ENCODE results near the gene RERE.

RERE gene

DNA sequence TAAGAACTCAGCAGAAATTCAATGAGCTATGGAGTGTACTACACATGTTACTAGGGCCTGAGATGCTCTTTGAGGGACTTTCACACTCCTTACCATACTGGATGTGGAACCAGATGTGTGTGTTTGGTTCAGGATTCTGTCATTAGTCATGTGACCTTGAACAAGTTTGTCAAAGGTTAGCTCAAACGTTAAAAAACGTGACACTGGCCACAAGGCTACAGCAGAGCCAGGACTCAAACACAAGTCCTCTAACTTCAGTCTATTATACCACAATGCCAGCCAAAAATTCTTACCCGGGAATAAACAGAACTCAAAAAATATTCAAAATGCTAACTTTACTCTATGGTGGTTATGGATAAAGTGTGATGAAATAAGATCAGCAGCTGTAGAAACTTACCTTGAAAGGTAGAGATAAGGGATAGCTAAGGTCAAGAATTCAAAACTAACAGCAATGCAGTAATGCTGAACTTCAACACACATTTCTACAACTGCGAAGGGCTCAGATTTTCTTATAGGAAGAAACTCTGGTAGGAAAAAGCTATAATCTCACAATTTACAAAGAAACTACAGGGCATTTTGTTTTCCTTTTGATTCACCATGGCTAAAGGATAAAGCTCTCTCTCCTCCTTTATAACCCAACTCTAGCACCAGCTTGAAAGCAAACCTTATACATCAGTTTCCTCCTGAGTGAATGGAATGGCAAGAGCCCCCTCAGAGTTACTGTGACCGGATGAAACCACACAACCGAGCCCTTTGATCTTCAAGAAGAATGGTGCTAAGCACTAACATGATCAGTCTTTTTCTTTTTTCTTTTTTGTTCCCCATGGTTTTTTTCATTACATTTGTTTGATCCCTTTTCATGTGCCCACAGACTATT lies 265.6 kb downstream of the RERE start (continued):
- TF ChIP-seq, protein P1, sequence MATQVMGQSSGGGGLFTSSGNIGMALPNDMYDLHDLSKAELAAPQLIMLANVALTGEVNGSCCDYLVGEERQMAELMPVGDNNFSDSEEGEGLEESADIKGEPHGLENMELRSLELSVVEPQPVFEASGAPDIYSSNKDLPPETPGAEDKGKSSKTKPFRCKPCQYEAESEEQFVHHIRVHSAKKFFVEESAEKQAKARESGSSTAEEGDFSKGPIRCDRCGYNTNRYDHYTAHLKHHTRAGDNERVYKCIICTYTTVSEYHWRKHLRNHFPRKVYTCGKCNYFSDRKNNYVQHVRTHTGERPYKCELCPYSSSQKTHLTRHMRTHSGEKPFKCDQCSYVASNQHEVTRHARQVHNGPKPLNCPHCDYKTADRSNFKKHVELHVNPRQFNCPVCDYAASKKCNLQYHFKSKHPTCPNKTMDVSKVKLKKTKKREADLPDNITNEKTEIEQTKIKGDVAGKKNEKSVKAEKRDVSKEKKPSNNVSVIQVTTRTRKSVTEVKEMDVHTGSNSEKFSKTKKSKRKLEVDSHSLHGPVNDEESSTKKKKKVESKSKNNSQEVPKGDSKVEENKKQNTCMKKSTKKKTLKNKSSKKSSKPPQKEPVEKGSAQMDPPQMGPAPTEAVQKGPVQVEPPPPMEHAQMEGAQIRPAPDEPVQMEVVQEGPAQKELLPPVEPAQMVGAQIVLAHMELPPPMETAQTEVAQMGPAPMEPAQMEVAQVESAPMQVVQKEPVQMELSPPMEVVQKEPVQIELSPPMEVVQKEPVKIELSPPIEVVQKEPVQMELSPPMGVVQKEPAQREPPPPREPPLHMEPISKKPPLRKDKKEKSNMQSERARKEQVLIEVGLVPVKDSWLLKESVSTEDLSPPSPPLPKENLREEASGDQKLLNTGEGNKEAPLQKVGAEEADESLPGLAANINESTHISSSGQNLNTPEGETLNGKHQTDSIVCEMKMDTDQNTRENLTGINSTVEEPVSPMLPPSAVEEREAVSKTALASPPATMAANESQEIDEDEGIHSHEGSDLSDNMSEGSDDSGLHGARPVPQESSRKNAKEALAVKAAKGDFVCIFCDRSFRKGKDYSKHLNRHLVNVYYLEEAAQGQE (tag by site-specific recombination; IDR thresholded peaks at IDR 0.05), result no peak
- no peak for TF ChIP-seq ZNF174 (tag by site-specific recombination; IDR thresholded peaks at IDR 0.05)
- TF ChIP-seq MZF1 (tag by site-specific recombination; IDR thresholded peaks at IDR 0.05; ENCODE audit: borderline replicate concordance), result no peak

DNA sequence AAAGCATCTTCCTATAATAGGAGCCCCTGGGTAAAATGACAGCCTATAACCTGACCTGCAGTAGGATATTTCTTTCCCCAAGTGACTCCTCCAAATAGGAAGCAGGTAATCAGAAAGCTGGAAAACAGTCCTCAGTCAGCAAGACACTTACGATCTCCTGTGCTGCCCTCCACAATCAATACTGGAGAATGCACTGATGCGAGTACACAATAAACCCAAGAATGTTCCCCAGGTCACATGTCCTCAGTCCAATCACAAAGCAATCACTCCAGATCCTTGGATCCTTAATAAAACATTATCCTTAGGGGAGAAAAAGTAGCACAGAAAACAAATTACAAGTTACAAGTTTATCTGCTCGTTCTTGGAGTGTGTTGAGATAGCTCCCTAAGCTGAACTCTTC lies 266.4 kb downstream of the RERE start:
- no peak overlapping the region for H3K27ac ChIP-seq (ENCODE audit: extremely low read depth, low read depth, low read length)
- CTCF ChIA-PET, result interaction anchor here (0.7 to 2.4 kb wide), 2 partner anchors 11 to 143 kb away, joined by 3 to 14 read pairs; no protein-coding TSS in a partner anchor
- H3K4me3 ChIP-seq (ENCODE audit: low read depth, low read length), result no peak overlapping the region
- POLR2A ChIA-PET, result no interaction called here
- peaks cover 0 to 7% of the 10 kb centered on the region in 2 experiments; a peak in 1 of 3 replicates for H3K36me3 ChIP-seq (ENCODE audit: control insufficient read depth in 2 of 2, insufficient read depth in 1 of 2, low read length in 2 of 2)
- TF ChIP-seq ZBTB1 (tag by site-specific recombination; IDR thresholded peaks at IDR 0.05) (no peak), ZNF623 (tag by site-specific recombination; IDR thresholded peaks at IDR 0.05) (no peak), ZNF184 (tag by site-specific recombination; IDR thresholded peaks at IDR 0.05) (no peak), ZNF426 (tag by site-specific recombination; IDR thresholded peaks at IDR 0.05) (no peak), HOXC10 (CRISPR knock-in tag; IDR thresholded peaks at IDR 0.05) (no peak), ZNF146 (tag by site-specific recombination; IDR thresholded peaks at IDR 0.05) (no peak), MZF1 (tag by site-specific recombination; IDR thresholded peaks at IDR 0.05; ENCODE audit: borderline replicate concordance) (no peak), ZNF311 (tag by site-specific recombination; IDR thresholded peaks at IDR 0.05; ENCODE audit: borderline replicate concordance) (no peak), TRIM28 (IDR thresholded peaks at IDR 0.05; ENCODE audit: borderline replicate concordance, low read length) (no peak), ZNF521 (tag by site-specific recombination; IDR thresholded peaks at IDR 0.05) (no peak), ZBTB20 (tag by site-specific recombination; IDR thresholded peaks at IDR 0.05) (no peak)
- H3K4me1 ChIP-seq (ENCODE audit: control insufficient read depth, insufficient read depth, low read length), result no peaks in the 10 kb centered on the region; the same call in 1 of the 2 replicates
- no peaks in the 10 kb centered on the region for H3K9me3 ChIP-seq (ENCODE audit: control insufficient read depth, insufficient read depth, low read depth, low read length)

DNA sequence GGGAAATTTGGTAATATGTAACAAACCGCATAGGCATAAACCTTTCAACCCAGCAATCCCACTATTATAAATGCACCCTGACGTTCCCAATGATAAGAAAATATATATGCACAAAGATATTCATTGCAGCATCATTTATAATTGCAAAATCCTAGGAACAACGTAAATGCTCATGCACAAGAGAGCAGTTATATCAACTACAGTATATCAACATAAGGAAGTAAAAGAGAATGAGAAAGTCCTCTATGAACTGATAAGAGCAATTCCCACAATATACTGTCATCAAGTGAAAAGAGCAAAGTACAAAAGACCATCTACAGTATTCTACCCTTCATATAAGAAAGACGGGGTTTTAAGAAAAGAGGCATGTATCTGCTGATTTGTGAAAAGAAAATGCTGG lies 269.6 kb downstream of the RERE start:
- ChIA-PET CTCF (no interaction called here), POLR2A (no interaction called here)
- no peak for TF ChIP-seq ZNF175 (tag by site-specific recombination; IDR thresholded peaks at IDR 0.05)
- no peak for TF ChIP-seq GLIS1 (tag by site-specific recombination; IDR thresholded peaks at IDR 0.05)
- TF ChIP-seq ZNF664 (tag by site-specific recombination; IDR thresholded peaks at IDR 0.05), result no peak
- TF ChIP-seq YY1 (tag by site-specific recombination; IDR thresholded peaks at IDR 0.05), result no peak
- TF ChIP-seq ZEB2 (tag by site-specific recombination; IDR thresholded peaks at IDR 0.05), result no peak
- no peak for TF ChIP-seq GLI2 (tag by site-specific recombination; IDR thresholded peaks at IDR 0.05; ENCODE audit: borderline replicate concordance, low read depth)

More for the DNA sequence above, 269.6 kb downstream of the RERE start:
- H3K36me3 ChIP-seq (ENCODE audit: control insufficient read depth in 2 of 2, insufficient read depth in 1 of 2, low read length in 2 of 2), result peaks cover 0 to 8% of the 10 kb centered on the region in 2 experiments; a peak in 2 of 3 replicates
- H3K4me1 ChIP-seq (ENCODE audit: control insufficient read depth, insufficient read depth, low read length), result no peaks in the 10 kb centered on the region; the same call in 1 of the 2 replicates
- H3K27ac ChIP-seq (ENCODE audit: extremely low read depth, low read depth, low read length), result no peak overlapping the region
- no peak overlapping the region for H3K4me3 ChIP-seq (ENCODE audit: low read depth, low read length)
- H3K9me3 ChIP-seq (ENCODE audit: control insufficient read depth, insufficient read depth, low read depth, low read length), result no peaks in the 10 kb centered on the region

Measured in HEK293 (cell line).